ENCODE measurements around the gene NEU2.
A peak's percentile ranks its signal among the peaks of the same experiment; 100 is the strongest.

The NEU2 gene

DNA sequence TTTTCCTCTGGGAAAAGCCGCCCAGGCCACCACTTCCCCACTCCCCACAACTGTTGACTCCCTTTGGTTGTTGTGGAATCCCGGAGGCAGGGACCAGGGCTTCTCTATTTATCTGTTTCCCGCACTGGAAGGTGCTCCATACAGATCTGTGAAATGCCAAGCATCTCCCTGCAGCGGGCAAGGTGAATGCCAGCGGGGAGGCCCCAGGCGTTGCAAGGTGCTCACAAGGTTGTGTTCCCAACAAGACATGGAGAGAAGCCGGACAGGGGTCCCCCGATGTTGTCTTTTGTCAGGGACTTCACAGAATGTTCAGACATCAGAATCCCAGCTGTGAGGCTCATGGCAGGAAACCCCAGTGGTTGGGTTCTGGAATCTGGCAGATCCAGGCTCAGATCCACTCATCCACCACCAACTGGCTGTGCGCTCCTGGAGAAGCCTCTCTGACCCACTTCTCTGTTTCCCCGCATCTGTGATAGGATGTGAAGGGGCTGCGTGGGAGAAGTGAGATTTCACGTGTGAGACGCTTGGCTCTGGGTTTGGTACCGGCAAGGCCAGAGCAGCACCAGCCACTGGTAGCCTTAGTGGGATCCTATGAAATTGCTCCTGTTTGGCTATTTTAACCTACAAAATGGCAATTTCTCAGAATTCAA lies 8.6 kb upstream of the NEU2 start:
- no peak for DNase-seq (ENCODE audit: low read depth)
- TF ChIP-seq CTCF (IDR thresholded peaks at IDR 0.05; ENCODE audit: low read length, missing control alignments), result no peak
- H3K4me3 ChIP-seq (replicated peaks; ENCODE audit: low read depth, low read length), result no peak overlapping the region

GRCh38 chr2:233025706-233026105 lies 6.8 kb upstream of the NEU2 start:
- DNase-seq (ENCODE audit: low read depth), result no peak
- H3K4me3 ChIP-seq (replicated peaks; ENCODE audit: low read depth, low read length), result no peak overlapping the region
- TF ChIP-seq CTCF (IDR thresholded peaks at IDR 0.05; ENCODE audit: low read length, missing control alignments), result no peak

DNA sequence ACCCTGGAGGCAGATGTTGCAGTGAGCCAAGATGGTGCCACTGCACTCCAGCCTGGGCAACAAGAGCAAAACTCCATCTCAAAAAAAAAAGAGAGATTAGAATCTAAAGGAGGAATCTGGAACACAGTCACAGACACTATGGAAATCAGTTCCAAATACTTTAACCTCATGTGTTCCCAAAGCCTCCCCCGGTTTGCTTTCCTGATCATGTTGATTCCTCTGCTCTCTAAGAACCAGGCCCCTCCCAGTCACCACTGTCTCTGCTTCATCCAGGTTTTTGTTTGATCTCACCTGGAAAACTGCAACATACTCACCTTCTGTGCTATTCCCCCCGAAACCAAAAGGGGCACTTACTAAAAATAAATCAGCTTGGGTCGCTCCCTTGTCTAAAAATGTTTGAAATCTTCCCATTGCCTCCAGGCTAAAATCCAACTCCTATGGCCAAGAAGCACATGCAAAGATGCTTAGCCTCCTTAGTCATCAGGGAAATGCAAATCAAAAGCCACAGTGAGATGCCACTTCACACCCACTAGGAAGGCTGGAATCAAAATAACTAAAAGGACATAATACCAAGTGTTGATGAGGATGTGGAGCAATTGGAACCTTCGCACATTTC lies 6.2 kb upstream of the NEU2 start:
- DNase-seq (ENCODE audit: low read depth), result peak; percentile 35
- H3K4me3 ChIP-seq (replicated peaks; ENCODE audit: low read depth, low read length), result no peak overlapping the region
- TF ChIP-seq CTCF (IDR thresholded peaks at IDR 0.05; ENCODE audit: low read length, missing control alignments), result no peak

DNA sequence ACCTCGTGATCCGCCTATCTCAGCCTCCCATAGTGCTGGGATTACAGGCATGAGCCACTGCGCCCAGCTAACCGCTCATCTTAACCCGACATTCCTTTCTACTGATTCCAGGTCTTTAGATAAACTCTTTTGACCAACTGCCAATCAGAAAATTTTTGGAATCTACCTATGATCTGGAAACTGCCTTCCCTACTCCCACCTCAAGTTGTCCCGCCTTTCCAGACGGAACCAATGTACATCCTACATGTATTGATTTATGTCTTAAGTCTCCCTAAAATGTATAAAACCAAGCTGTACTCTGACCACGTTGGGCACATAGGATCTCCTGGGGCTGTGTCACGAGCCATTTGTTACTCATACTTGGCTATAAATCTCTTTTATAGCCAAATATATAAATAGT lies 3.2 kb upstream of the NEU2 start:
- no peak for DNase-seq (ENCODE audit: low read depth)
- no peak overlapping the region for H3K4me3 ChIP-seq (replicated peaks; ENCODE audit: low read depth, low read length)
- no peak for TF ChIP-seq CTCF (IDR thresholded peaks at IDR 0.05; ENCODE audit: low read length, missing control alignments)

DNA sequence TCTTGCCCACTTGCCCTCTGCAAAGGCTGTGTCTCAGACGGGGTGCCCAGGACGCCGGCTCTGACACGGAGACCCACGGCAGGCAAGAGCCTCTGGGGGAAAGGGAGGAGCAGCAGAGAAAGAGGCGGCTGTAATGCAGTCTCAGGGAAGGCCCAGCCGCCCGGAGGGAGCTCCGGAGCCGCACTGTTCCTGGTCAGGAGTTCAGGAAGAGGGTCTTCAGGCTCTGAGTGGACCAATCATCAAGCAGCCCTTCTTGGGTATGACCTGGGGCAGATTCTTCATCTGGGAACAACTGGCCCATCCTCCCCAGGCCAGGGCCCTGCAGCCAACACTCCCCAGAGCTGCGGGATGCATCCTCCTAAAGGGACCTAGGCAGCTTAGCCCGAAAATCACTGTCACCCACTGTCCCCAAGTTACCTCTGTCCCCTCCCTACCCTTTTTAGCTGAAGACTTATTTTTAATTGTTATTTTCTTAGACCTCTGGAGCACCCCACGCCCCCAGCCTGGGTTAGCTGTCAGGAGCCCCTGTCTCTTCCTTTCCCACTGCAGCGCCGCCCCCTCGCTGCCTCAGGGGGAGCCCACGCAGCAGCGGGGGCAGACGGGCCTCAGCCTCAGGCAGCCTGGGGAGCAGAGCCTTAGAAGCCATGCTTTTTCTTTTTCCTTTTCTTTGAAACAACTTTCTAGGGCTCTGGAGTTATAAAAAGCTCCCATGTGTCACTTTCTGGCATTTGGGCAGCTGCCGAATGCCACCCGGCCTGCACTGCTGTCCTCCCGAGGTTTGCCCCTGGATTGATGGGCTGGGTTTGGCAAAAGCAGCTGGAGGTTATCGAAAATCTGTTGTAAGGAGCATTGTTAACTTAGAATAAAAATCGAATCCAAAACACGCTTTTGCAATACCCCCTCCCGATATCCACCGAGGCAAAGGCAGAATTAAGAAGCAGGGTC lies 644 bp upstream of the NEU2 start:
- H3K4me3 ChIP-seq (replicated peaks; ENCODE audit: low read depth, low read length), result no peak overlapping the region
- no peak for DNase-seq (ENCODE audit: low read depth)
- TF ChIP-seq CTCF (IDR thresholded peaks at IDR 0.05; ENCODE audit: low read length, missing control alignments), result no peak

- DNase-seq (ENCODE audit: low read depth), result no peak
- TF ChIP-seq CTCF (IDR thresholded peaks at IDR 0.05; ENCODE audit: low read length, missing control alignments), result no peak
Measured at GRCh38 chr2:233033672-233034071, 1.2 kb downstream of the NEU2 start.

More at GRCh38 chr2:233033672-233034071, 1.2 kb downstream of the NEU2 start:
- H3K4me3 ChIP-seq (replicated peaks; ENCODE audit: low read depth, low read length), result no peak overlapping the region
